WTC11 (cell line): ENCODE measurements around the gene ING5.

ENCODE experiments used
- CTCF ChIP-seq: fragments of 200-600 bp; IDR thresholded peaks from 2 replicates; pipeline ENCODE4 v1.8.0; 2022; ENCODE audit warnings: antibody characterized with exemption
- RELA ChIP-seq: sonication (generic); formaldehyde crosslinking; IDR thresholded peaks from 2 replicates; pipeline ENCODE4 v1.8.1; 2022; ENCODE audit warnings: missing genetic modification reagents, mild to moderate bottlenecking, borderline replicate concordance
- SP1 ChIP-seq: sonication (generic); formaldehyde crosslinking; conservative IDR thresholded peaks from 2 replicates; pipeline ENCODE4 v1.8.1; 2022; ENCODE audit warnings: missing genetic modification reagents
- TF ChIP-seq, protein P1 (sequence below): sonication (generic); formaldehyde crosslinking; IDR thresholded peaks from 2 replicates; pipeline ENCODE4 v1.8.0; 2022; ENCODE audit warnings: missing genetic modification reagents

DNA sequence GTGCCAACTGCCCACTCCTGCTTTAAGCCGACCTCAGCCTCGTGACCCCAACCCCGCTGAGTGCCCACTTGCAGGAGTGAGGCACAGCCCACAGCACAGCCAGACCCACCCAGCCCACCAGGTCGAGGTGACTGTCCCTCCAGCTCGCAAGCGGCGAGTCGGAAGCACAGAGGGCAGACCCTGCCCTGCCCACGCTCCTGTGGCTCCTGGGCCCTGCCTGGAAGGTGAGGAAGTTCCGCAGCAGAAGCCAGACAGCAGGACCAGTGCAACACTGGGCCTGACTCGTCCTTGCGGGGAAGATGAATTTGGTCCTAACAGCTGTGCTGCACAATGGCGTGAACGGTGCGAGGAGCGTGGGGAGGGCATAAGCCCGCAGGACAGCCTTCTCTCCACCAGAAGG lies 25.2 kb upstream of the ING5 start:
- TF ChIP-seq SP1 (CRISPR knock-in tag) (no peak), CTCF (no peak), RELA (CRISPR knock-in tag) (no peak)
- TF ChIP-seq, protein P1, sequence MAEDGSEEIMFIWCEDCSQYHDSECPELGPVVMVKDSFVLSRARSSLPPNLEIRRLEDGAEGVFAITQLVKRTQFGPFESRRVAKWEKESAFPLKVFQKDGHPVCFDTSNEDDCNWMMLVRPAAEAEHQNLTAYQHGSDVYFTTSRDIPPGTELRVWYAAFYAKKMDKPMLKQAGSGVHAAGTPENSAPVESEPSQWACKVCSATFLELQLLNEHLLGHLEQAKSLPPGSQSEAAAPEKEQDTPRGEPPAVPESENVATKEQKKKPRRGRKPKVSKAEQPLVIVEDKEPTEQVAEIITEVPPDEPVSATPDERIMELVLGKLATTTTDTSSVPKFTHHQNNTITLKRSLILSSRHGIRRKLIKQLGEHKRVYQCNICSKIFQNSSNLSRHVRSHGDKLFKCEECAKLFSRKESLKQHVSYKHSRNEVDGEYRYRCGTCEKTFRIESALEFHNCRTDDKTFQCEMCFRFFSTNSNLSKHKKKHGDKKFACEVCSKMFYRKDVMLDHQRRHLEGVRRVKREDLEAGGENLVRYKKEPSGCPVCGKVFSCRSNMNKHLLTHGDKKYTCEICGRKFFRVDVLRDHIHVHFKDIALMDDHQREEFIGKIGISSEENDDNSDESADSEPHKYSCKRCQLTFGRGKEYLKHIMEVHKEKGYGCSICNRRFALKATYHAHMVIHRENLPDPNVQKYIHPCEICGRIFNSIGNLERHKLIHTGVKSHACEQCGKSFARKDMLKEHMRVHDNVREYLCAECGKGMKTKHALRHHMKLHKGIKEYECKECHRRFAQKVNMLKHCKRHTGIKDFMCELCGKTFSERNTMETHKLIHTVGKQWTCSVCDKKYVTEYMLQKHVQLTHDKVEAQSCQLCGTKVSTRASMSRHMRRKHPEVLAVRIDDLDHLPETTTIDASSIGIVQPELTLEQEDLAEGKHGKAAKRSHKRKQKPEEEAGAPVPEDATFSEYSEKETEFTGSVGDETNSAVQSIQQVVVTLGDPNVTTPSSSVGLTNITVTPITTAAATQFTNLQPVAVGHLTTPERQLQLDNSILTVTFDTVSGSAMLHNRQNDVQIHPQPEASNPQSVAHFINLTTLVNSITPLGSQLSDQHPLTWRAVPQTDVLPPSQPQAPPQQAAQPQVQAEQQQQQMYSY: no peak
